ENCODE results near the gene BEND7. TPM values are rescaled to one million over a fixed set of nuclear protein-coding genes. Genes with fewer than 3 reads are reported as not detected.

Gene BEND7
- total RNA-seq, 4 donors from 2014 or later, result 4.7 to 13.4 (median 6.5) TPM

DNA sequence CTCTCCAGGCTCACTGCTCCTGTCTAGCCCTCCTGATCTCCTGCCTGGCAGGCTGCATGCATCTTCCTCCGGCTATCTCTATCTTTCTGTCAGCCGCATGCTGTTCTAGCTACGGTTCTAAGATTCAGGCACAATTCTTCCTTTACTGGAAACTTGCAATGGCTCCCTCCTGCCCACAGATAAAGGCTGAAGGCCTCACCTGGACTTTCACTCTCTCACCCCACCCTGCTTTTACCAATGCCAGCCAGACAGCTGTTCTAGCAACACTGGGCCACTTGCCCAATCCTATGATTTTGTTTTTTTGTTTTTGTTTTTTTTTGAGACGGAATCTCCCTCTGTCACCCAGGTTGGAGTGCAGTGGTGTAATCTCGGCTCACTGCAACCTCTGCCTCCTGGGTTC is 38.3 kb downstream of the BEND7 start:
- Histone ChIP-seq H3K9me3 (no peaks in the 10 kb centered on the region), H3K4me3 (no peak overlapping the region), H3K27ac (no peak overlapping the region), H3K4me1 (no peaks in the 10 kb centered on the region), H3K36me3 (no peaks in the 10 kb centered on the region), H3K27me3 (no peaks in the 10 kb centered on the region)
- no peak for DNase-seq (ENCODE audit: low spot score in 2 of 2)
- TF ChIP-seq, protein P1, sequence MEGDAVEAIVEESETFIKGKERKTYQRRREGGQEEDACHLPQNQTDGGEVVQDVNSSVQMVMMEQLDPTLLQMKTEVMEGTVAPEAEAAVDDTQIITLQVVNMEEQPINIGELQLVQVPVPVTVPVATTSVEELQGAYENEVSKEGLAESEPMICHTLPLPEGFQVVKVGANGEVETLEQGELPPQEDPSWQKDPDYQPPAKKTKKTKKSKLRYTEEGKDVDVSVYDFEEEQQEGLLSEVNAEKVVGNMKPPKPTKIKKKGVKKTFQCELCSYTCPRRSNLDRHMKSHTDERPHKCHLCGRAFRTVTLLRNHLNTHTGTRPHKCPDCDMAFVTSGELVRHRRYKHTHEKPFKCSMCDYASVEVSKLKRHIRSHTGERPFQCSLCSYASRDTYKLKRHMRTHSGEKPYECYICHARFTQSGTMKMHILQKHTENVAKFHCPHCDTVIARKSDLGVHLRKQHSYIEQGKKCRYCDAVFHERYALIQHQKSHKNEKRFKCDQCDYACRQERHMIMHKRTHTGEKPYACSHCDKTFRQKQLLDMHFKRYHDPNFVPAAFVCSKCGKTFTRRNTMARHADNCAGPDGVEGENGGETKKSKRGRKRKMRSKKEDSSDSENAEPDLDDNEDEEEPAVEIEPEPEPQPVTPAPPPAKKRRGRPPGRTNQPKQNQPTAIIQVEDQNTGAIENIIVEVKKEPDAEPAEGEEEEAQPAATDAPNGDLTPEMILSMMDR (IDR thresholded peaks at IDR 0.05), result no peak
- no peak for TF ChIP-seq EP300 (IDR thresholded peaks at IDR 0.05)
- TF ChIP-seq POLR2AphosphoS5 (IDR thresholded peaks at IDR 0.05), result no peak
- 94% methylated on average over 5 of the region's 5 CpGs for WGBS

DNA sequence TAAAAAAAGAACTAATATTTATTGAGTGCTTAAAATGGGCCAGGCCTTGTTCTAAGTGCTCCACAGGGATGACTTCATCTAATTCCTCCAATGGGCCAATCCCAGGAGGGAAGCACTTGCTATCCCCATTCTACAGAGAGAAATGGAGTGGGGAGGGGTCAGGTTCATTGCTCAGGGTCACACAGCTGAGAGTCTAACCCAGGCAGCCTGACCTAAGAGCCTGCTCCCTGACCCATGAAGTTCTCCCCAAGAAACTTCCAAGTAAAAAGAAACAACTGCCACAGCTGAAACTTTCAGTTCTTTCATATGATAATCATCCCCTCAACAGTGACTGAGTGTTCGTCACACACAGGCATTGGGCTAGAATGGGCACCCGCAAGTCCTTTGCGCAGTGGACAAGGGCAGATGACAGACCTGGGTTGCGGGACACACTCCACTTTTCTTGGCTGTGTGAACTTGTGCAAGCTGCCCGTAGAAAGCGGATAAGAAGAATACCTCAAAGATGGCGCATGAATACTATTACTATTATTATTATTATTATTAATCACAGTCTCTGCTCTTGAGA is 39.7 kb downstream of the BEND7 start:
- Histone ChIP-seq H3K27ac (no peak overlapping the region), H3K36me3 (no peaks in the 10 kb centered on the region), H3K4me1 (no peaks in the 10 kb centered on the region), H3K4me3 (no peak overlapping the region), H3K27me3 (no peaks in the 10 kb centered on the region), H3K9me3 (no peaks in the 10 kb centered on the region)
- TF ChIP-seq, protein P1 (IDR thresholded peaks at IDR 0.05), result no peak
- no peak for TF ChIP-seq POLR2A (IDR thresholded peaks at IDR 0.05)
- TF ChIP-seq POLR2AphosphoS5 (IDR thresholded peaks at IDR 0.05), result no peak
- TF ChIP-seq EP300 (IDR thresholded peaks at IDR 0.05), result no peak
- WGBS, result 97% methylated on average over 7 of the region's 7 CpGs
- no peak for DNase-seq (ENCODE audit: low spot score in 2 of 2)

DNA sequence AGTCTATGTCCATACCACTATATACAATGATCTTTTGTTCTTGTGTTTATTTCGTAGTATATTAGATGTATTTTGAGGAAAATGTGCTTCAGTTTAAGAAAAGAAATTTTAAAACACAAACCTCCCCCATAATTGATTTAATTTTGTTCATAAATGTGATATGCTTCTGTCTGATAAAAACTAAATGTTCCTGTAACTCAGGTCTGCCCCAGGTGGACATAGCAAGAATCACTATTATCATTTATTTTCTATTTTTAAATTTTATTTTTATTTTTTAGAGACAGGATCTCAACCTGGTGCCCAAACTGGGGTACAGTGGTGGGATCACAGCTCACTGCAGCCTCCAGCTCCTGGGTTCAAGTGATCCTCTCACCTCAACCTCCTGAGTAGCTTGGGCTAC is 43.2 kb downstream of the BEND7 start:
- Histone ChIP-seq H3K36me3 (no peaks in the 10 kb centered on the region), H3K4me1 (no peaks in the 10 kb centered on the region), H3K9me3 (no peaks in the 10 kb centered on the region), H3K27ac (no peak overlapping the region), H3K27me3 (no peaks in the 10 kb centered on the region), H3K4me3 (no peak overlapping the region)
- DNase-seq (ENCODE audit: low spot score in 2 of 2), result no peak
- TF ChIP-seq, protein P1 (IDR thresholded peaks at IDR 0.05), result peak in 1 of 2 donors; percentile 12
- no peak for TF ChIP-seq EP300 (IDR thresholded peaks at IDR 0.05)
- 87% methylated on average over 1 of the region's 1 CpG for WGBS

DNA sequence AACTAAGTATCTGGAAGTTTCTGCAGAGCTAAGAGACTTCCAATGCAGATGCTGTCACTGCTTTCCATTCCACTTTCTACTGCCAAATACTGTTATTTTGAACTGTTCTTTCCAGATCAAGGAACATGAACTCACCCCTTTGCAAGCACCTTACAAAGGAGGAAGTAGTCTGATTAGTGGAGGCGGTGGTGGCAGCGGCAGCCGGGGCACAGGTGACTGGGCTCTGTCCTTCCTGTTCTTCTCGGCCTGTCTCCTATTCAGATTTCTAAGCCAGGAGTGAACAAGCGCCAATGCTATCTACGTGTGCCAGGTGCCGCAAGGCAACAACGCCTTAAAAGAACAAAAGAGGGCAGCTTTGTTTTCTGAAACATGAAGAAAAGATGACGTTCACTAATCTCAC is 44.9 kb downstream of the BEND7 start:
- Histone ChIP-seq H3K27ac (no peak overlapping the region), H3K9me3 (no peaks in the 10 kb centered on the region), H3K4me3 (no peak overlapping the region), H3K36me3 (no peaks in the 10 kb centered on the region), H3K27me3 (no peaks in the 10 kb centered on the region), H3K4me1 (no peaks in the 10 kb centered on the region)
- no peak for DNase-seq (ENCODE audit: low spot score in 2 of 2)
- no peak for TF ChIP-seq EP300 (IDR thresholded peaks at IDR 0.05)
- no peak for TF ChIP-seq POLR2AphosphoS5 (IDR thresholded peaks at IDR 0.05)
- TF ChIP-seq, protein P1 (IDR thresholded peaks at IDR 0.05), result no peak
- no peak for TF ChIP-seq POLR2A (IDR thresholded peaks at IDR 0.05)
- WGBS, result 78% methylated on average over 9 of the region's 9 CpGs

DNA sequence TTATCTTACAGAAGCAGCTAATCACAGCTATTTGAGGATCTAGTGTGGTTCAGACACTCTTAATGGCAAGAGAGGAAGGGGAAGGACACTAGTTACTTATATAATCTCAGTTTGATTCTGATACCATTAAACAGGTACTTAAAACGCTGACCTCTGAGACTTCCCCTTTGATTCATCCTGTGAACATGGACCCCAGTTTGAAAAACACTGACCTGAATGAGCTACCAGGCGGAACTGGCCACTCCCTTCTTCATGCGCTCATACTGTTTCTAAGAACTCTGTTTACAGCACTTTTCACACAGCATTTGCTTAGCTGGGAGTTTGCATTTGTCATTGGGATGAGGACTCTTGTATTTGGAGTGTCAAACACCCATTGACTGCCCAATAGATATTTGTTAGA is 45.7 kb downstream of the BEND7 start:
- Histone ChIP-seq H3K4me1 (no peaks in the 10 kb centered on the region), H3K9me3 (no peaks in the 10 kb centered on the region), H3K4me3 (no peak overlapping the region), H3K27ac (no peak overlapping the region), H3K27me3 (no peaks in the 10 kb centered on the region), H3K36me3 (no peaks in the 10 kb centered on the region)
- no peak for TF ChIP-seq POLR2AphosphoS5 (IDR thresholded peaks at IDR 0.05)
- WGBS, result 91% methylated on average over 3 of the region's 3 CpGs
- no peak for DNase-seq (ENCODE audit: low spot score in 2 of 2)

DNA sequence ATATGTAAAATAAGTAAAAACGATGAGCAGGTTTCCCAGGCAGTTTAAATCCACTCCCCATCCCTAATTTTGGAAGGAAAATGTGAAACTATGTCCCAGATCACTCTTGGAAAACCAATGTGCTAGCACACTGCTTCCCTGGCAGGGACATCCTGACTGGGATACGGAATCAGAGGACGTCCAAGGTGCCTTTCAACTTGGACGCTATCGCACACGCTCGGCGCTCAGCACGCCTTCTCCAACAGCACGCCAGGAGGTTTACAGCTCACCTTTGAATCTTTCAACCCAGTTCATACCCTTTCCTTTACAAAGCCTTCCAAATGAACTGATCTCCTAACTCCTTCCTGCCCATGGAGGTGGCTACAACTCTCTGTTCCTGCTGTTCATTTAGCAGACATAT is 47.1 kb downstream of the BEND7 start:
- TF ChIP-seq EP300 (IDR thresholded peaks at IDR 0.05) (no peak), POLR2A (IDR thresholded peaks at IDR 0.05) (no peak), POLR2AphosphoS5 (IDR thresholded peaks at IDR 0.05) (no peak)
- TF ChIP-seq, protein P1 (IDR thresholded peaks at IDR 0.05), result no peak
- WGBS, result 95% methylated on average over 10 of the region's 10 CpGs

More for the DNA sequence above, 47.1 kb downstream of the BEND7 start:
- no peak for DNase-seq (ENCODE audit: low spot score in 2 of 2)
- H3K27ac ChIP-seq, result no peak overlapping the region
- no peaks in the 10 kb centered on the region for H3K27me3 ChIP-seq
- no peaks in the 10 kb centered on the region for H3K4me1 ChIP-seq
- H3K4me3 ChIP-seq, result no peak overlapping the region
- H3K36me3 ChIP-seq, result no peaks in the 10 kb centered on the region
- no peaks in the 10 kb centered on the region for H3K9me3 ChIP-seq
